BJ (cell line): ENCODE measurements around the gene ITGA11. TPM values are rescaled to one million over a fixed set of nuclear protein-coding genes. Genes with fewer than 3 reads are reported as not detected.

Experiments used
- CTCF ChIA-PET: fragments of 350-600 bp; formaldehyde crosslinking; extraction: SDS; loops from one replicate; lab custom pipeline; 2021; ENCODE audit warnings: antibody characterized with exemption, inconsistent platforms; lab: Yijun Ruan, JAX
- POLR2A ChIA-PET: fragments of 300-600 bp; sonication (Branson Sonifier 250); formaldehyde crosslinking; extraction: SDS; loops from one replicate; lab custom pipeline; 2021; ENCODE audit warnings: antibody characterized with exemption; lab: Charles Lee
- DNase-seq: peaks from one replicate; pipeline ENCODE4 v3.0.0-alpha.2; 2011; ENCODE audit warnings: low read depth
- H3K27me3 ChIP-seq: 2 replicates; pipeline ENCODE4 v1.6.0; 2011; ENCODE audit warnings: low read length; ENCODE audit not compliant: control insufficient read depth, insufficient read depth
- H3K36me3 ChIP-seq: 2 replicates; pipeline ENCODE4 v1.5.1; 2011; ENCODE audit warnings: low read length; ENCODE audit not compliant: control insufficient read depth, insufficient read depth
- H3K4me3 ChIP-seq: 2 replicates; pipeline ENCODE4 v1.5.1; 2011; ENCODE audit warnings: low read depth, mild to moderate bottlenecking, control low read depth, low read length
- CTCF ChIP-seq: IDR thresholded peaks from 2 replicates; pipeline ENCODE4 v1.5.1; 2011; ENCODE audit warnings: low read depth, mild to moderate bottlenecking, control low read depth, inconsistent platforms, low read length, moderate library complexity; ENCODE audit not compliant: insufficient read depth
- polyA plus RNA-seq: library from polyadenylated mRNA; depleted of rRNA; stranded (reverse); fragments of >200 nt; gene quantifications from 2 replicates; pipeline ENCODE4 v1.2.3, GENCODE V29; 2011

ITGA11 gene
- polyA plus RNA-seq, 1 experiment = 72.7 TPM

GRCh38 chr15:68416158-68416535, 15.8 kb downstream of the ITGA11 start:
- POLR2A ChIA-PET = no interaction called here
- CTCF ChIA-PET = interaction anchor here (0.8 kb wide), 1 partner anchor 14 kb away, joined by 4 read pairs; no protein-coding TSS in a partner anchor
- H3K36me3 ChIP-seq = no peaks in the 10 kb centered on the region

GRCh38 chr15:68415501-68416157, 16.3 kb downstream of the ITGA11 start:
- POLR2A ChIA-PET = no interaction called here
- no peak overlapping the region for H3K4me3 ChIP-seq
- TF ChIP-seq CTCF = no peak
- H3K27me3 ChIP-seq = no peaks in the 10 kb centered on the region
- CTCF ChIA-PET = interaction anchor here (0.8 kb wide), 1 partner anchor 14 kb away, joined by 4 read pairs; no protein-coding TSS in a partner anchor
- DNase-seq = no peak
- H3K36me3 ChIP-seq = no peaks in the 10 kb centered on the region

More at GRCh38 chr15:68416158-68416535, 15.8 kb downstream of the ITGA11 start:
- DNase-seq = no peak
- Histone ChIP-seq H3K4me3 (no peak overlapping the region), H3K27me3 (no peaks in the 10 kb centered on the region)
- TF ChIP-seq CTCF = no peak

- POLR2A ChIA-PET = no interaction called here
- no peak for DNase-seq
- Histone ChIP-seq H3K27me3 (no peaks in the 10 kb centered on the region), H3K4me3 (no peak overlapping the region), H3K36me3 (no peaks in the 10 kb centered on the region)
- TF ChIP-seq CTCF = no peak
- CTCF ChIA-PET = no interaction called here
These were observed 16.9 kb downstream of the ITGA11 start for GRCh38 chr15:68415061-68415460.

- POLR2A ChIA-PET = no interaction called here
- CTCF ChIA-PET = no interaction called here
- H3K36me3 ChIP-seq = no peaks in the 10 kb centered on the region
- no peaks in the 10 kb centered on the region for H3K27me3 ChIP-seq
- TF ChIP-seq CTCF = no peak
- no peak overlapping the region for H3K4me3 ChIP-seq
- DNase-seq = no peak
These were observed 17.4 kb downstream of the ITGA11 start for GRCh38 chr15:68414591-68414990.

- ChIA-PET CTCF (interaction anchor here (1.2 kb wide), 1 partner anchor 19 kb away, joined by 3 read pairs; no protein-coding TSS in a partner anchor), POLR2A (no interaction called here)
- no peak for DNase-seq
- H3K27me3 ChIP-seq = no peaks in the 10 kb centered on the region
- TF ChIP-seq CTCF = no peak
- H3K4me3 ChIP-seq = no peak overlapping the region
- H3K36me3 ChIP-seq = no peaks in the 10 kb centered on the region
These were observed 17.8 kb downstream of the ITGA11 start for GRCh38 chr15:68414206-68414555.
